ENCODE results near the gene PTGR3. TPM values are rescaled to one million over a fixed set of nuclear protein-coding genes. Genes with fewer than 3 reads are reported as not detected.

PTGR3 gene
- total RNA-seq, 1 donor, result 10.8 TPM

- no peak for DNase-seq (ENCODE audit: low read depth in 2 of 3, low spot score in 2 of 3)
These were observed 29.2 kb upstream of the PTGR3 start for GRCh38 chr18:75238100-75238499.

DNA sequence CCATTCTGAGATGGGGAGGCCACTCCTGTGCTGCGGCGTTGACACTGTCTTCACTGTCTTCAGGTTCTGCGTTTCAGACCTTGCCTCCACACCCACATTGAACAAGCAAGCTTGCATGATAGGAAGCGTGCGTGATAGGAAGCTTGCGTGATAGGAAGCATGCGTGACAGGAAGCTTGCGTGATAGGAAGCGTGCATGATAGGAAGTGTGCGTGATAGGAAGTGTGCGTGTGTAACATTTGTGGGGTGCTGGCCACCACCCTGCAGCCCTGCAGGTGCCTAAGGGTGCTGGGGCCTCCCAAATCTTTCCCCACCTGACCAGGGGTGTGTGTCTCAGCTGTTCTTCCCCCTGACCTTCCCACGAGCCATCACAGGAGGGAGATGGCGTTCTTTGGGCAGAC lies 27.0 kb upstream of the PTGR3 start:
- DNase-seq (ENCODE audit: low read depth in 2 of 3, low spot score in 2 of 3), result no peak

- DNase-seq (ENCODE audit: low read depth in 2 of 3, low spot score in 2 of 3), result no peak
These were observed 26.0 kb upstream of the PTGR3 start for GRCh38 chr18:75234901-75235300.

DNA sequence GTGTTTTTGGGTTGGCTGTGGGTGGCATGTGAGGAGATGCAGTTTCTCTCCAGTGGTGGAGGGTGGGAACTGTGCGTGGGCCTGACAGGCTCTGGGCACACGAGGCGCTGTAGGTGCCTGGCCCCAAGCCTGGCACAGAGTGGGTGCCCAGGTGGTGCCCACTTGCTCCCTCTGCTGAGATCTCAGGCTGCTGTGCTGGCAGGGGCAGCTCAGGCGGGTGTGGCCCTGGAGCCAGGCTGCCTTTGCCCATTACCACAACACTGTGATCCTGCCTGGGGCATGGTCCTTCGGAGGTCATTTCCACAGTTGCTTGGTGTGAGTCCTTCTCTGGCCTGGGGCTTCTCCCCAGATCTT lies 22.1 kb upstream of the PTGR3 start:
- DNase-seq (ENCODE audit: low read depth in 2 of 3, low spot score in 2 of 3), result no peak

DNA sequence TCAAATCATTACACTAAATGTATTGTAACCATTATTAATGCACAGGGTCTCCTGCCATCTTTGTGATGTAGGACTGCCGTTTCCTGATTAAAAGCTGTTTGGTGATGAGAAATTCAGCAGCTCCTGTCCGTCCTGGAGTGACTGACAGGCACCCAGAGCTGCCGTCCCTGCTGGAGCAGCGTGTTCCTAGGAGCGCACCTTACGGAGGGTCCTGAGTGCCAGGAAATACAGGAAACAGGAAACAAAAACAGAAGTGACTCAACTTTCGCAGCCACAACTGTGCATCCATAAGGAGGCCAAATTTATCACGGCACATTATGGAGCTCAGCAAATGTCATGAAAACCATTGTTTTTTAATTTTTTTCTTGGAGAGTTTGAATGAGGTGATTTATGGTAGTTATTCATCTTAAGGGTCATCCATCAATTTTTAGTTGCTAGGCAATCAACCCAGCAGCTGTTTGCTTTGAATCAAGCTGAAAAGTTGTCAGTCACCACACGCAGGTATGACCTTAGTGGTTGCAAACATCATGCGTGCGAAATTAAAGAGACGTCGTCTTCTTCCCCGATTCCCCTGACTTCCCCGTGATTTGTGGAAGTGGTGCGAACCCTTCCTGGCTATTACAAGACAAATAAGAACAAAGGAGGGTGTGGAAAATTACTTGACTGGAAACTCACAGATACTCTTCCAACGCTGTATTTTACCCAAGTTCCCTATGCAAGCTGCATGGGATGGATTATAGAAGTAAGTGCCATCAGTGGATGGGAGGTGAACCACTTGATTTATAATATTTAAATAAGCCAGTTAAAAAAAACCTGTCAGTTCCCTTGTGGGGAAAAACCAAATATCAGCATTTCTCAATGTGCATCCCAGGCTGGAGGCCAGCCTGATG lies 21.5 kb upstream of the PTGR3 start:
- DNase-seq (ENCODE audit: low read depth in 2 of 3, low spot score in 2 of 3), result no peak

- DNase-seq (ENCODE audit: low read depth in 2 of 3, low spot score in 2 of 3), result no peak
These were observed 20.5 kb upstream of the PTGR3 start for GRCh38 chr18:75229437-75229836.

DNA sequence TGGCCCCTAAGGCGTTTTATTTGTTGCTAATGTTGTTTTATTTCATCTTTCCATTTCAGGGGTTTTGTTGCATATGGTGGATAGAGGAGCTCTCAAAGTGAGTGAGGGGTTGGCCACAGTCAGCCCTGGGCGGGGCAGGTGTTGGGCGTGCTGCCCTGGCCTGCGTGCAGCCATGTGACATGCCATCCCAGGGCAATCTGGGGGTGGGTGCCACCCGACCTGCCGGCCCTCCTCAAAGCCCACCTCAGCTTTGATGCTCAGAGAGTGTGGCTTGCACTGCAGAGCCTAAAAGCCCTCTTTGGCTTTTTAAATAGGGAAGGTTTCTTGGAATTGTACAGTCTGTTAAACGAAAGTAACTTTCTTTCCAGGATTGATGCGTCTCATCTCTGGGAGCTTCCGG lies 20.0 kb upstream of the PTGR3 start:
- no peak for DNase-seq (ENCODE audit: low read depth in 2 of 3, low spot score in 2 of 3)

GRCh38 chr18:75227535-75228296 lies 18.8 kb upstream of the PTGR3 start:
- DNase-seq (ENCODE audit: low read depth in 2 of 3, low spot score in 2 of 3), result no peak

GRCh38 chr18:75226956-75227316 lies 18.0 kb upstream of the PTGR3 start:
- DNase-seq (ENCODE audit: low read depth in 2 of 3, low spot score in 2 of 3), result no peak

- no peak for DNase-seq (ENCODE audit: low read depth in 2 of 3, low spot score in 2 of 3)
These were observed 17.5 kb upstream of the PTGR3 start for GRCh38 chr18:75226286-75226955.

DNA sequence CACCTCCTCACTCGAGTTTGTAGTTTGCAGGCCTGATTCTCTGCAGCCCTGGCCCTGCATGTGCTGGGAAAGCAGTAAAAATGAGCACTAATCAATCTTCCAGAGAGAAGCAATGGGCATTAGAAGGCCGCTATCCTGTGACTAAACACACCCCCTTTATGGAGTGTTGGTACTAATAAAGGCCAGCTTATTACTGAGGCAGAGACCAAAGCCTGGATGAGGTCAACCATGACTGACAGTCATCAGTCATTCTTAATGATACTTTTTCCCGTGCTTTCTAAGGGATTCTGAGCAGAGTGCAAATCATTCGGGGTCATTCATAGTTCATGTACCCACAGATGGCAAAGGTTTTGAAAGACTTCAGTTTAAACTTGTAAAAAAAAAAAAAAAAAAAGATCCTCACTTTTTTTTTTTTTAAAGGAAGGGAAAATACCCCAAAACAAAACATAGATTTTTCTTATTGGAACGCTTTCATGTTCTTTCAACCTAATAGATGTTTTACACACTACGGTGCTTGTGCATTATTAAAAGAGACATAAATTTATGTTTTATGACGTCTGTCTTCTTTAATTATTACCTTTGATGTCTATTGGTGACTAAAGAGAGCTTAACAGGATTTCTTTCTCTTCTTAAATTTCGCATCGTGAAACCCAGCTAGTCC lies 14.9 kb upstream of the PTGR3 start:
- DNase-seq (ENCODE audit: low read depth in 2 of 3, low spot score in 2 of 3), result no peak

GRCh38 chr18:75222407-75222806 lies 13.5 kb upstream of the PTGR3 start:
- DNase-seq (ENCODE audit: low read depth in 2 of 3, low spot score in 2 of 3), result no peak

DNA sequence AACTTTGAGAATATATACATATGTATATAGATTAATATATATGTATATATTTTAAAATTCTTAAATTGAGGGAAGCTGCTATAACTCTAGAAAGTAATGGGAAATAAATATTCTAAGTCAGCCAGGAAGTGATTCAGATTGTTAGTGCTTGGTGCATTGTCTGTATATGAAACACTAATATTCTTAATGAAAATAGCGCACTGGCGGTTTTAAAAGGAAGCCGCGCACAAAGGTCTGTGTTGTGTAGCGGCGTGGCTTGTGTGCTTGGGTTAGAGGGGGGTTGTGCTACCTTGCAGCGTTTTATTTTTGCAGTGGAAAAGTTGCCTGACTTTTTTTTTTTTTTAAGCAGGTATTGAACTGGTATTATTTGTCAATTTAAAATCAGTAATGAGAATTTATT lies 13.0 kb upstream of the PTGR3 start:
- no peak for DNase-seq (ENCODE audit: low read depth in 2 of 3, low spot score in 2 of 3)

GRCh38 chr18:75221397-75221796 lies 12.5 kb upstream of the PTGR3 start:
- DNase-seq (ENCODE audit: low read depth in 2 of 3, low spot score in 2 of 3), result no peak

DNA sequence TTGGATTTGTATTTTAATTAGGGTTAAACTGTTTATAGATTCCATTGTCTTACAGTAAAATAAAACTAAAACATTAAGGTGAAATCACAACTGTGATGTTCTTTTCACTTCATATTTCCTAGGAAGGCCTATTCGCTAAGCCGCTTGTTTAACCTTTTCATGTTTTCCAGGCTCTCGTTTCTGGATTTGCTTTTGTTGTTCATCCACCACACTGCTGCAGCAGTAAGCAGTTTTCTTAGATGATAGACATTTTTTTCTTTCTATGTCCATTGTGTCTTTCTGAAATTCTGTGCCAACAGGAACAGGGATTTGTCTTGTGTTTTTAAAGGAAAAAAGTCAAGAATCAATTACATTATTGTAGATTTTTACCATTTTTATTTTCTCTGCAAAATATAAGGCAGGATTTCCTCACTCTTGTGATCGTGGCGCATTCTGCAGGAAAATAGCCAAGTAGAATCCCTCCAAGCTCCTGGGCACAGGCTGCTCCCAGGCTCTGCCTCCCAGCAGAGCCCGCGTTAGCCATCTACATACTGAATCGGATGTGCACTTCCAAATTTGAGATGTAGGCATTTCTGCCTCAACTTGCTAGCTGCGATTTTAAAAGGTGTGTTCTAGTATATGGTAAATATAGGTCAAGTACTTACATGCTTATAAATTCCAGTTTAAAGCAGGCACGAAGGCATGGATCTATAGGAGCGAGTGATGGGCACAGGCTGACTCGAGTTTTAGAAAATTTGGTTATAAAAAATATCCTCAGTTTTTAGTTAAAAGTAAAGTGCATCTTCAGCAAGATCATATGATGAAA lies 11.8 kb upstream of the PTGR3 start:
- DNase-seq (ENCODE audit: low read depth in 2 of 3, low spot score in 2 of 3), result no peak

DNA sequence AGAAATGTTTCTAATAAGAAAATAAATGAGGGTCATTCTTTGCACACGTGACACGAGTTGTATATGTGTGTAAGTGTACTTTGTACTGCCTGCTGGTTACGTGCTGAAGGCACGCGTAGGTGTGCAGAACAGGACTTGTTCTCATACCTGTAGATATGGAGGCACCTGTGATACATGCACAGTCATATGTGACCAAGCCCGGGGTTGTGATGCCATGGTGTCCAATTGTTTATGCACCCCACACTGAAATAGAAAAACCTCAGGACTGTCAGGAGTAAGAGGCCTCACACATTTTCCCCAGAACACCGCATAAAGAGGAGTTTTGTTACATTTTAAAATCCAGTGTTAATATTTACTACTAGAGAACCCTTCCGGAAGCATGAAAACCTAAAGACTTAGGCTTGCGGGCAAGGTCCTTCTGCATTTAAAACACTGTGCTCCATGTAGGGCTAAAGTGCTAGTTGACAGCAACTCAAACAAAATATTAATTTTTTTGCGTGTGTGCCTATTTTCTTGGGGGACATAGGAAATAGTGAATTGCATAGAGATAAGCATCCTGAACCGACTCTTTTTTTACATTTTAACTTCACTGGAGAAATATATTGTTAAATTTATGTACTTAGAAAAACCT lies 10.9 kb upstream of the PTGR3 start:
- no peak for DNase-seq (ENCODE audit: low read depth in 2 of 3, low spot score in 2 of 3)

DNA sequence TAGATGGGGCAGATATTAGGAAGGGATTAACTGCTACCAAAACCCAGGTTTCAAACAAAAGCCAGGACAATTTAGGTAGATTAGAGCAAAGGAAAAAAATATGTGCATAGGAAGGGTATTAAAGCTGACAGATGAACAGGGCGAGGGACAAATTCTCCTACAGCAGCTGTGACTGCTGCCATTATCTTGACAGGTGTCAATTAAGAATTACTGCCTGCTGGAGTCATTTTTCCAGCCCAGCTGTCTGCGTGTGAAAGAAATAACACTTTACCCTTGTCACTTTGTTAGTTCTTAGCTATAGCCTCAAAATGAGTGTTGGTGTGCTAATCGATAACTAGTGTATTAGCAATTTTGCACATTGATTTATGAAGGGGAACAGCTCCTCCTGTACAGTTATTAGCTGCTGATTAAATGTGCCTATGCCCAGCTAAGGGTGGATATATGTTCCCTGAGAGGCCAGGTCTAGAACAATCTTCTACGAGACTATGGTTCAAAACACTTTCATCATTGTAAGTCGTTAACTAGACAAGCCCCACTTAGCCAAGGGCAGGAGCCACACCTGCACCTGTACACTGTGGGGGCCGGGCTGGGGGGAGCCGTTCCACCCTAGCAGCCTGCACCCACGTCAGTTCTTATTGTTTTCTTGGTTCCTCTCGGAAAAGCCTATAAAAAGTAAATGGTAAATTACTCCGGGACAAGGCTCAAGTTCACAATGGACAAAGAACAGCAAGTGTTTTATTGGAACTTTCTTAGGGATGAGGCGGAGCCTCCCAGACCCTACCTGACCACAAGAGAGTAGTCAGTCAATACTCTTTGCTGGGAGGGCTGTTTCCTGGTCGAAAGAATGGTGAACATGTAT lies 9.4 kb upstream of the PTGR3 start:
- DNase-seq (ENCODE audit: low read depth in 2 of 3, low spot score in 2 of 3), result no peak

GRCh38 chr18:75216911-75217689 lies 8.2 kb upstream of the PTGR3 start:
- DNase-seq (ENCODE audit: low read depth in 2 of 3, low spot score in 2 of 3), result no peak
